PC-3 (cell line): ENCODE results near the gene RAD9A.

Experiments used
- CTCF ChIP-seq: fragments of 300-600 bp; sonication (generic); conservative IDR thresholded peaks from 2 replicates; pipeline ENCODE4 v1.5.1; 2017; ENCODE audit warnings: antibody characterized with exemption, low read depth, mild to moderate bottlenecking, low read length
- EZH2phosphoT487 ChIP-seq: fragments of 300-600 bp; sonication (generic); IDR thresholded peaks from 2 replicates; pipeline ENCODE4 v1.6.1; 2018; ENCODE audit warnings: mild to moderate bottlenecking, antibody characterized with exemption, low read length, borderline replicate concordance

GRCh38 chr11:67379061-67380058 is 12.4 kb upstream of the RAD9A start:
- TF ChIP-seq EZH2phosphoT487 (no peak), CTCF (no peak)
